ENCODE results near the gene STX8. TPM values are rescaled to one million over a fixed set of nuclear protein-coding genes. Genes with fewer than 3 reads are reported as not detected.
"Not testable (repeated sequence)": the region's sequence is repeated elsewhere in the genome, so short reads cannot be mapped to it uniquely, and the experiment has no call there.

Gene STX8
- total RNA-seq, 1 donor from 2014 or later: 57.8 TPM

GRCh38 chr17:9554715-9555114 lies 20.9 kb downstream of the STX8 start:
- H3K4me3 ChIP-seq (ENCODE audit: low read depth, low read length); DNase-seq (ENCODE audit: low read depth): not testable (repeated sequence)
- peak; percentile 55 for TF ChIP-seq CTCF (conservative IDR thresholded peaks at IDR 0.05; ENCODE audit: low read depth, low read length)

DNA sequence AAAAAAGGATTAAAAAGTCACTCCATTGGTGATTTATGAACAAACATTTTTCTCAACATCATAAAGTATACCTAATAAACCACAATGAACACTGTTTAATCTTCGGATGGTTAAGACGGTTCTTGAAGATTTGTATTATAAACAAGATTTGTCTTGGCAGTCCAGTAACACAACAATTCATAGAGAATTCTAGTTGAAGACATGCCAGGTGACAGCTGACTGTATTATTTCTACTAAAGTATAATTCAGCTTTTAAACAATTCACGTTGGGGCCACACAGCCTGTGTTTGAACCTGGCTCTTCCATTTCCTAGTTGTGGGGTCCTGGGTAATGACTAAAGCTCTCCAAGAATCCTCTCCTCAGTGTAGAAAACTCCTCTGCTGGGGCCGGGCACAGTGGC lies 22.0 kb downstream of the STX8 start:
- TF ChIP-seq CTCF (conservative IDR thresholded peaks at IDR 0.05; ENCODE audit: low read depth, low read length): no peak
- H3K4me3 ChIP-seq (ENCODE audit: low read depth, low read length): no peak overlapping the region

GRCh38 chr17:9553181-9553580 lies 22.4 kb downstream of the STX8 start:
- TF ChIP-seq CTCF (conservative IDR thresholded peaks at IDR 0.05; ENCODE audit: low read depth, low read length): no peak
- no peak for DNase-seq (ENCODE audit: low read depth)
- no peak overlapping the region for H3K4me3 ChIP-seq (ENCODE audit: low read depth, low read length)

More for the DNA sequence above, 22.0 kb downstream of the STX8 start:
- DNase-seq (ENCODE audit: low read depth): no peak

DNA sequence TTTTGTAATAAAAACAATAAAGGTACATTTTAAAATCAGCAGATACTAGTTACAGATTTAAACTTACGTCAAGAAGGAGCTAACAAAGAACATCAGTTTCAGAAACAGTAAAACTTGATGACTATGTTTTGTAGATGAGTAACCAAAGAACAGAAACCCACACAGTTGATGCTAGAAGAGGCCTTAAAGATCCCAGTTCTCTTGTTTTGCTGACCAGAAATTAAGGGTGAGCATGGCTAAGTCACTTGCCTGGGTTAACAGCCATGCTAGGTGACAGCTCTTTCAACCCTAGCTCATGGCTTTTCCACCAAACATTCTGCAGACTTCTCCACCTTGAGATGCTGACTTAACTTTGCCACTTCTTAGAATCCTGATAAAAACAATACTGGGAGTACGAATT lies 26.4 kb downstream of the STX8 start:
- no peak for DNase-seq (ENCODE audit: low read depth)
- no peak for TF ChIP-seq CTCF (conservative IDR thresholded peaks at IDR 0.05; ENCODE audit: low read depth, low read length)
- no peak overlapping the region for H3K4me3 ChIP-seq (ENCODE audit: low read depth, low read length)

GRCh38 chr17:9544221-9544620 lies 31.4 kb downstream of the STX8 start:
- DNase-seq (ENCODE audit: low read depth): no peak
- TF ChIP-seq CTCF (conservative IDR thresholded peaks at IDR 0.05; ENCODE audit: low read depth, low read length): no peak

DNA sequence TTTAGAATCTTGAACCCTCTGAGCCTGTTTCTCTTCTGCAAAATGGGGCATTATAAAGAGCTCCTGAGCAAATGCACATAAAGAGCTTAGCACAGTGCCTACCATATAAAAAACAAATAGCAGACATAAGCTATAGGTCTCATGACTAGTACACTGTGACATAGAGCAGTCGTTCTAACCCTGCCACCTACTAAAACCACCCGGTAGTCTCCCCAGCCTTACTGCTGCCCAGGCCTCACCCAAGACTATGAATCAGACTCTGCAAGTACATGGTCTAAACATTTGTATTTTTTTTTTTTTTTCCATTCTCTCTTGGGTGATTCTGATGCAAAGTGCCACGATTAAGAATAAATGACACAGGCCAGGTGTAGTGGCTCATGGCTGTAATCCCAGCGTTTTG lies 33.9 kb downstream of the STX8 start:
- TF ChIP-seq CTCF (conservative IDR thresholded peaks at IDR 0.05; ENCODE audit: low read depth, low read length): no peak
- no peak for DNase-seq (ENCODE audit: low read depth)
- H3K4me3 ChIP-seq (ENCODE audit: low read depth, low read length): no peak overlapping the region

More at GRCh38 chr17:9544221-9544620, 31.4 kb downstream of the STX8 start:
- no peak overlapping the region for H3K4me3 ChIP-seq (ENCODE audit: low read depth, low read length)

GRCh38 chr17:9538626-9539025 lies 37.0 kb downstream of the STX8 start:
- H3K4me3 ChIP-seq (ENCODE audit: low read depth, low read length): no peak overlapping the region
- no peak for DNase-seq (ENCODE audit: low read depth)
- TF ChIP-seq CTCF (conservative IDR thresholded peaks at IDR 0.05; ENCODE audit: low read depth, low read length): no peak

All from epithelial cell of proximal tubule (primary cell).